ENCODE results near the gene STN1. TPM values are rescaled to one million over a fixed set of nuclear protein-coding genes. Genes with fewer than 3 reads are reported as not detected.

Gene STN1
- total and polyA plus RNA-seq, 2 of the 4 experiments (the other 2 are of a cell fraction): 17.8 to 32.3 TPM

GRCh38 chr10:103871006-103871405 is 47.0 kb downstream of the STN1 start:
- Histone ChIP-seq H3K4ac (ENCODE audit: low read depth, low read length) (no peak overlapping the region), H3K9me1 (ENCODE audit: insufficient read depth, low read length) (peaks cover 5% of the 10 kb centered on the region; the same call in 1 of the 2 replicates), H2BK15ac (ENCODE audit: low read depth, low read length) (no peak overlapping the region; the same call in 2 of the 3 replicates), H3K14ac (replicated peaks; ENCODE audit: low read depth, low read length) (0 out of 2 replicates have a peak overlapping the region, but pooled peaks have one; percentile 4), H3K18ac (ENCODE audit: low read depth, low read length) (no peak overlapping the region), H3K79me1 (ENCODE audit: low read depth in 1 of 2, low read length in 2 of 2) (no peaks in the 10 kb centered on the region), H4K5ac (ENCODE audit: low read depth, low read length) (no peak overlapping the region), H4K20me1 (ENCODE audit: insufficient read depth, low read length) (no peaks in the 10 kb centered on the region), H2AK5ac (ENCODE audit: low read depth, low read length) (no peak overlapping the region), H2BK120ac (ENCODE audit: low read depth, low read length) (no peak overlapping the region), H4K91ac (ENCODE audit: insufficient read depth, low read depth, low read length) (no peak overlapping the region), H3K36me3 (ENCODE audit: control insufficient read depth, insufficient read depth, low read length) (no peaks in the 10 kb centered on the region), H3K27me3 (ENCODE audit: control insufficient read depth, insufficient read depth, low read length) (no peaks in the 10 kb centered on the region; the same call in 1 of the 2 replicates), H3K27ac (ENCODE audit: insufficient read depth, low read length) (no peak overlapping the region), H2BK20ac (ENCODE audit: low read depth, low read length) (no peak overlapping the region), H2AFZ (replicated peaks; ENCODE audit: low read length, poor library complexity) (no peak overlapping the region), H2BK5ac (ENCODE audit: low read depth, low read length, poor library complexity, severe bottlenecking) (no peak overlapping the region), H3K4me1 (ENCODE audit: control insufficient read depth, insufficient read depth, low read length) (no peaks in the 10 kb centered on the region), H3K56ac (ENCODE audit: extremely low read depth, insufficient read depth, low read length) (no peak overlapping the region), H3K9ac (ENCODE audit: low read depth, low read length) (no peak overlapping the region), H3K4me3 (ENCODE audit: insufficient read depth, low read depth, low read length) (no peak overlapping the region), H3K4me2 (ENCODE audit: low read depth, low read length) (no peak overlapping the region), H4K8ac (ENCODE audit: low read depth in 2 of 2, low read length in 2 of 2) (no peak overlapping the region), H2AK9ac (replicated peaks; ENCODE audit: low read depth, low read length, poor library complexity) (no peak overlapping the region), H3K23ac (ENCODE audit: low read depth, low read length) (no peak overlapping the region), H3K9me3 (ENCODE audit: control insufficient read depth, insufficient read depth, low read length) (no peaks in the 10 kb centered on the region; the same call in 1 of the 2 replicates)
- no TSS peak for BruUV-seq (replicated peaks)
- TF ChIP-seq NFE2L2 (IDR thresholded peaks at IDR 0.05; ENCODE audit: low read depth, low read length) (no peak), MAFK (IDR thresholded peaks at IDR 0.05; ENCODE audit: low read depth, low read length) (no peak), POLR2A (IDR thresholded peaks at IDR 0.05; ENCODE audit: low read depth, low read length) (no peak), MXI1 (IDR thresholded peaks at IDR 0.05; ENCODE audit: borderline replicate concordance, low read depth, low read length) (no peak), USF2 (IDR thresholded peaks at IDR 0.05; ENCODE audit: low read depth, low read length) (no peak), RFX5 (IDR thresholded peaks at IDR 0.05; ENCODE audit: low read depth, low read length) (no peak), SMC3 (IDR thresholded peaks at IDR 0.05; ENCODE audit: low read depth, low read length) (no peak), FOS (IDR thresholded peaks at IDR 0.05; ENCODE audit: low read depth, low read length) (no peak), RCOR1 (IDR thresholded peaks at IDR 0.05; ENCODE audit: insufficient replicate concordance, low read length) (no peak), BHLHE40 (IDR thresholded peaks at IDR 0.05; ENCODE audit: low read depth, low read length) (no peak), ELK1 (IDR thresholded peaks at IDR 0.05; ENCODE audit: borderline replicate concordance, low read depth, low read length) (no peak), CHD1 (IDR thresholded peaks at IDR 0.05; ENCODE audit: low read depth, low read length) (no peak)
- ChIA-PET POLR2A (ENCODE audit: unreplicated experiment) (no interaction called here), CTCF (no interaction called here)
- ATAC-seq (ENCODE audit: low read depth) (no peak), DNase-seq (no peak)
- WGBS, 2 experiments (ENCODE audit: extremely low coverage in 2 of 2, insufficient read length in 1 of 2): 90% methylated on average over 2 of the region's 7 CpGs; no CpG with 5 or more reads in 1 of the 2 experiments
- intact Hi-C loops (cut with micrococcal nuclease) (no loop called here), dilution Hi-C loops (cut with HindIII; ENCODE audit: low sequenced_read_pairs, unreplicated experiment) (loop anchor here (25.0 kb wide), 1 partner anchor 159 kb away; no protein-coding TSS in a partner anchor), in situ Hi-C loops (cut with MboI; ENCODE audit: low sequenced_read_pairs) (no loop called here)

Data from IMR-90 (cell line).